ENCODE measurements around the gene GFPT1.
"Not testable (repeated sequence)": the region's sequence is repeated elsewhere in the genome, so short reads cannot be mapped to it uniquely, and the experiment has no call there.

GFPT1 gene

GRCh38 chr2:69386789-69387734 lies at the start of gene GFPT1:
TSS of gene GFPT1 (minus strand) at chr2:69387227. CDS start at chr2:69387071, 156 bp downstream.
- no peak for FAIRE-seq

GRCh38 chr2:69436596-69436937 lies 49.5 kb upstream of the GFPT1 start:
- no peak for FAIRE-seq

GRCh38 chr2:69434753-69435152 lies 47.7 kb upstream of the GFPT1 start:
- FAIRE-seq = no peak

DNA sequence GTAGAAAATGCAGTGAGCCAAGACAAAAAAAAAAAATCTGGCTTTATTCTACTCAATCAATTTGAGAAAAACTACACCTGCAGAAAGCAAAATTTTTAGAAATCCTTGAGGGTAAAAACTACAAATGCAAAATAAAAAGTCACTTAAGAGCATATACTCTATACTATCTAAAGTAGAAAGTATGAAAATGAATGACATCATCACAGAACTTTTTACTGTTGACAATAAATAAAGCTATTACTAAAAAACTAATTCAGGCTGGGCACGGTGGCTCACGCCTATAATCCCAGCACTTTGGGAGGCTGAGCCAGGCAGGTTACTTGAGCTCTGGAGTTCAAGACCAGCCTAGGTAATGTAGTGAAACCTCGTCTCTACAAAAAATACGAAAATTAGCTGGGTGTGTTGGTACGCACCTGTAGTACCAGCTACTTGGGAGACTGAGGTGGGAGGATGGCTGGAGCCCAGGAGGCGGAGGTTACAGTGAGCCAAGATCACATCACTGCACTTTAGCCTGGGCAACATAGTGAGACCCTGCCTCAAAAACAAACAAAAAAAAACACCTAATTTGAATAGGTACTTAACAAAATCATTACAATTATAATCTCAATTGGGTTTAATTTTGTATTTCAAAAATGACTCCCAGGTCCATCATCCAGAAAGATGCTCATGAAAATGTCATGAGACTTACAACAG lies 42.6 kb upstream of the GFPT1 start:
- no peak for FAIRE-seq

DNA sequence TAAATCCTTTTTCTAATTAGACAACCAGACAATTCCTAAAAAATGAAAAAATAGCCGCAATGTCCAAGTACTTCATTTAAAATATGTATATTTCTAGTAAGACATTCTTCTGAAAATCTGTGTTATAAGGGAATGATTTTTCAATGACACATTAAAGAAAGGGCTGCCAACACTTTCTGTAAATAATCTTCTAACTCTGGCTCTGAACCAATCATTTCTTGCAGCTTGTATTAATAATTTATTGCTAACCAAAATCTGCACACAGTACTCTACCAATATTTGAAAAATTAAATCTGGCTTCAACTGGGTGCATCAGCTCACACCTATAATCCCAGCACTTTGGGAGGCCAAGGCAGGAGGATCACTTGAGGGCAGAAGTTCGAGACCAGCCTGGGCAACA lies 42.0 kb upstream of the GFPT1 start:
- no peak for FAIRE-seq

DNA sequence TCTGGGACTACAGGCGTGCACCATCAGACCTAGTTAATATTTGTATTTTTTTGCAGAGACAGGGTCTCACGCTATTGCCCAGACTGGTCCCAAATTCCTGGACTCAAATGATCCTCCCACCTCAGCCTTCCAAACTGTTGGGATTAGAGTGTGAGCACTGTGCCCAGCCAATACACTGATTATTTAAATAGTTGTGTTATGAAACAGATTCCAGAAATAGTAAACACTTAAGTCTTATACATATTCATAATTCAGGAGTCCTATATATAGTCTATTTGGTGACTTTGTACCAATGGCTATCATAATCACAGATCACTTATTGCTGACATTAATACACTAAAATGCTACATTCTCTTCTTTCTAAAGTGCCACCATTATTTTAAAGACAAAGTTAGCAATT lies 37.4 kb upstream of the GFPT1 start:
- no peak for FAIRE-seq

DNA sequence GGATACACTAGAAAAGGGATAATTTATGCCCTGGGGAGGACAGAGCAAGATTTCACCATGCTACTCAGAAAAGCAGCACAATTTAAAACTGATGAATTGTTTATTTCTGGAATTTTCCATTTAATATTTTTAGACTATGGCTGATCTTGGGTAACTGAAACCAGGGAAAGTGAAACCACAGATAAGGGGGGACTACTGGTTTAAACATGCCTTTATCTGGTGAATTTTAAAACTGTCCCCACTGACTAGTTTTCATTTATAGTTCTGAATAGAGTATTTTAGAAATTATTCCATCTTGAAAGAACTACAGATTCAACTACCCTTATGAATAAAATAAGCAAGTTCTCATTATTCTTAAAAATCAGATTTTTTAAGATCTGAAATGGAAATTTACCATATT lies 35.2 kb upstream of the GFPT1 start:
- FAIRE-seq = no peak

DNA sequence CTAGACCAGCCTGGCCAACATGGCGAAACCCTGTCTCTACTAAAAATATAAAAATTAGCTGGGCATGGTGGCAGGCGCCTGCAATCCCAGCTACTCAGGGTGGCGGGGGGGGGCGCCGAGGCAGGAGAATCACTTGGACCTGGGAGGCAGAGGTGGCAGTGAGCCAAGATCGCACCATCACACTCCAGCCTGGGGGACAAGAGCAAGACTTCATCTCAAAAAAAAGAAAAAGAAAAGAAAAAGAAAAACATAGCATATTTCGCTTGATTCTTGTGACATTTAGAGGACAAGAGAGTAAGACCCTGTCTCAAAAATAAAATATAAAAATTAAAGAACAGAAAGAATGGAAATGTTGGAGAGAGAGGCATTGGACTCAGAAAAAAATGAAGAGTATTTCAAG lies 32.1 kb upstream of the GFPT1 start:
- not testable (repeated sequence) for FAIRE-seq

- no peak for FAIRE-seq
These were observed 29.1 kb upstream of the GFPT1 start for GRCh38 chr2:69416147-69416546.

DNA sequence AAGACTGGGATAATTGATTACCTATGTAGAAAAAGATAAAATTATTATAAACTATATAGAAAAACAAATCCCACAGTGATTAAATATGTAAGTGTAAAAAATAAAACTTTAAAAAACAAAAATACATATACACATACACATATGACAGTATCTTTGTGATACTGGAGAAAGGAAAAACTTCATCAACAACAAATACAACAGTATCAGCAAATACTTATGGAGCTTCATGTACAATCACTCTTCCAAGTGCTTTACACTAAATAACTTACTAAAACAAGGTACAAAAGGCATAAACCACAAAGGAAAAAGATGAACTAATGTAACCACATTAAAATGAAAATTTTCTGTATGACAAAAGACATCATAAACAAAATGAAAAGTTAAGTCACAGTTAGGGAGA lies 24.1 kb upstream of the GFPT1 start:
- FAIRE-seq = no peak

DNA sequence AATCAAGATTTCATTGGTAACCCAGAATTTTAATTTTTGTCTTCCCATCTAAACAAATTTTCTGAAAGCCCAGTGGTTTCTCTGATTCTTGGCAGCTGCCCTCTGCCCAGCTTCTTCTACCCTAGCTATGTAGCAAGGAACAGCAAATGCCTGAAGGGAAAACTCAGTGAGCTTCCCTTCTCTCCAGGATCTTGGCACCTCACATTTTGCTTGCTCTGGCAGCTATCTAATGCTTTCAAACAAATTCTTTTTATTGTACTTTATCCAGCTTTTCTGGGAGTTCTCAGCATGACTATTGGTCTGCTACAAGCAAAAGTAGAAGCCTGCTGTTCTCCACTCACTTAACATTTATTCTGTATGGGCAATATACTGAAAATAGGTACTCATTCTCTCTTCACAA lies 18.3 kb upstream of the GFPT1 start:
- no peak for FAIRE-seq

DNA sequence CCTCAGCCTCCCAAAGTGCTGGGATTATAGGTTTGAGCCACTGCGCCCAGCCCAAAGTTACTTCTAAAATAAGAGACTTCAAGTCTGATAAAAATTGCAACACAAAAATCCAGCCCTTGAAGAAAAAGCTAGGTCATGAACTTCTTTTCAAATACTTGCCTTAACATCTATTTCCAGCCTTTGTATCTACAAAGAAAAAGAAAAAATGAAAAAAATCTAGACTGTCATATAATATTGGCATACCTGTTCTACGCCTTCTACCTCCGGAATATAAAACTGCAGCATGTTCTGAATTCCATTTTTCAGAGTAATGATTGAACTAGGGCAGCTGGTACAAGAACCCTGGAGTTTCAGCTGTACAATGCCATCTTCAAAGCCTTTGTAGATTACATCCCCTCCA lies 13.1 kb upstream of the GFPT1 start:
- no peak for FAIRE-seq

GRCh38 chr2:69397234-69397633 lies 10.2 kb upstream of the GFPT1 start:
- FAIRE-seq = peak; percentile 21

DNA sequence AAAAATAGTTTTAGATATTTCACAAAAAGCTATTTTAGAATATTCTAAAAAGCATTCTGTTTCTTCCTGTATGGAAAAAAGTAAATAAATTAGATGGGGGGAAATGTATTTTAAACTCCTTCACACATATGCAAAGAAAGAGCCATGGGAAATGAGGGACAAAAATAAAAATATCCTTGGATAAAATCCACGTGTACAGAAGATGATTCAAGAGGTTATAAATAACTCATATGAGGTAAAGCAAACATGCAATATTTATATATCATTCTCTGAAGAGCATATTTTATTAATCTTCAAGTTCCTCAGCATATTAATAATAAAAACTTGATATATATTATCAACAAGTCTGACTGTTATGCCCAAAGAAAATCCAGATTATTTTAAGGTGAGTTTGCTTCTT lies 8.8 kb upstream of the GFPT1 start:
- no peak for FAIRE-seq

DNA sequence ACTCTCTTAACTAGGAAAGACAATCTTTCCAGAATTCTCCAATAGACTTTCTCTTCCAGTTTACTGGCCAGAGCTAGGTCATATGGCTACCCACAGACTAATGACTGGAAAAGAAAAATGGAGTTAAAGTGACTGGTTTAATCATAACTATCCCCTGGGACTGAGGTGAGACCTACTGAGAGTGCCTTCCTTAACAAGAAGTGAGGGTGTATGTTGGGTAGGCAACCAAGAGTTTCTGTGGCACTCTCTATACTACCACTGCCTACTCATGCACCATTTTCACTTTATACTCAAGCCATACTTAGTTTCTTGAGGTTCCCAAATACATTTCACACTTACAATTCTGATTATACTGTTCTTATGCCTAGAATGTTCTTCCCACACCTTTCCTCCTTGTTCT lies 6.9 kb upstream of the GFPT1 start:
- no peak for FAIRE-seq

GRCh38 chr2:69390471-69390870 lies 3.4 kb upstream of the GFPT1 start:
- FAIRE-seq = no peak

DNA sequence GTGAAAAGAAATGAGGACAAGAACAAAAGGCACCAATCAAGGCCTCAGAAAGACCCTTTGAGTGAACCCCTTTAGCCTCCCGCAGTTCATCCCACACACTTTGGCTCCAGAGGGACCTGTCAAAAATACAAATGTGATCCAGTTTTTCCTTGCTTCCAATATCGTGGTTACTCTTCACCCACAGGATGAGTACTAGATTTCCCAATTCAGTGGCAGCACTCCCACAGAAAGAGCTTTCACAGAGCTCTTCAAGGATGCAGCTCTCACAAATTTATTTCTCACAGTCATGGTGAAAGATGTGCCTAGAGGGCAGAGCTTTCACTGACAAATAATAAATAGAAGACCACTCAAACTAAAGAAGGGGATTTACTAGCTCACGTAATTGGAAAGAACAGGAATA lies 3.0 kb upstream of the GFPT1 start:
- no peak for FAIRE-seq

DNA sequence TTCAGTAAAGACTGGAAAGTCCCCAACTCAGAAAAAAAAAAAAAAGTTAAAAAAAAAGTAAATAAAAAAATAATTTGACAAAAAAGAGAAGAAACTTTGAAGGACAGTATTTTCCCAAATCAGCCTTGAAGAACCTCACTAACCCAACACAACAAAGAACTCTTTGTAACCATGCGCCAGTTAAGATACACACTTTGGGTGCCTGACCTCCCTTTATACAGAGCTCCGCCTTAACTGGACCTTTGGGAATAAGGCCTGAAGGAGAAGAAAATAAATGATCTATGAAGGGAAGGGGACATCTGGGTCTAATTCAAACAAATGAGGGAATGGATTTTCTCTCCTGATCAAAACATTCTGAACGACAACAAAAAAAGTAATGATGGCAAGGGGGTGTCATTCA lies 2.2 kb upstream of the GFPT1 start:
- no peak for FAIRE-seq

DNA sequence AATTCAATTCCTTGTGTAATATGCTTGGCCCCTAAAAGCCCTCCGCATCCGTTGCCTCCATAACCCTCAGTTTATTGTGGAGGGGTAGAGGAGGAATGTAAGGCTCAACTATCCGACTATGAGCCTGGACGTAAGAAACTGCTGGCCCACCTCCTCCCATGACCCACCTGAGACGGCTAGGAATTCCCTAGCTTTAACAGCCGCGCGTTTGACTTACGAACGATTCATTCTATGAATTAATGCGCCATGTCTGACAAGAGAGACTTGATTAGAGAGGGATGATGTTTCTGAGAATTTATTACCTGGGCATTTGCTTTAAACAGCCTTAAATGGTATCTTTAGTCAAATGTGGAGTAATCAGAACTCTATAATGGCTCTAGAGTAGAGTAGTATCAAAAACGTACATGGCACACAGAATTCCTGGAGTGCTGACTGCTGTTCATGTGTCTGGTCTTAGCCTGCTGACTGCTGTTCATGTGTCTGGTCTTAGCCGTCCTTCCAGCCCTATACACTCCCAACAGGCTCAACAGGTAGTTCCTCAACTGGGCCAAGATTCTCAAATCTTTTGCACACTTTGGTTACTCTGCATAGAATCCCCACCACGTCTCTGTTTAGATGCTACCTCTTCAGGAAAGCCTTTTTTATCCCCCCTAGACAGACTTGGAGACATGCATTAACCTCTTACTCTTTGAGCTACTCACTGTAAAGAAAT lies 899 bp upstream of the GFPT1 start:
- no peak for FAIRE-seq

DNA sequence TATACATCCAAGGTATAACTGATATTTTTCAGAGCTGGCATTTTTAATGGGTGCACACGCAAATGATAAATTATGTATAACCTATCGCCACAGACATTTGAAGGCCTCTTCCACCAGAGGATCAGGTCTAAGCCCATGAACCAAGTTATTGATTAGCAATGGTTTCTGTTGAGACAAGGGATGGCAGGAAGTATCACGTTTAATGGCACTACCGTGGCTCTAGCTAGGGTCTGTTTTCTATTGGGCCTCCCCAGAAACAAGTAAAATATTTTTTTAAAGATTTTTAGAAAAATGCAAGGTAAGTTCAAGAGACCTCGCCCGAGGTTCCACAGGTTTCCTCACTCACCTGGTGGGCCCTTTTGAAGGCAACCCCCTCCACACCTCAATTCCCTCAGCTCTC lies 667 bp downstream of the GFPT1 start:
- no peak for FAIRE-seq

- no peak for FAIRE-seq
These were observed 1.4 kb downstream of the GFPT1 start for GRCh38 chr2:69385443-69386151.

DNA sequence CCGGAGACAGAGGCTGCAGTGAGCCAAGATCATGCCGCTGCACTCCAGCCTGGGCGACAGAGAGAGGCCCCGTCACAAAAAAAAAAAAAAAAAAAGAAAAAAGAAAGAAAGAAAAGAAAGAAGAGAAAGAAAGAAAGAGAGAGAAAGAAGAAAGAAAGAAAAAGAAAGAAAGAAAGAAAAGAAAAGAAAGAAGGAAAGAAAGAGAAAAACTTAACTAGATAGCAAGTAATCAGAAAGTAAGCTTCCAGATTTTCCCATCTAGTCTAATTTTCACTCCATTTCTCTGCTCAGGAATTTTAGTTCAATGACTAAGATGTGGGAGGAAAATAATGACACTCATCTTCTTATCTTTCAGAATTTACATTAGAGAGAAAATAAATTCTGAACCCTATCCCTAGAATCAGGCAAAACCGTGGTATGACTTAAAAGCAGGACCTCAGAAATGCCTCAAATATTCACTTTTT lies 2.4 kb downstream of the GFPT1 start:
- FAIRE-seq = no peak
